Peyer's patch (tissue), 4 donors: ENCODE results near the gene COPS2. TPM values are rescaled to one million over a fixed set of nuclear protein-coding genes. Genes with fewer than 3 reads are reported as not detected.

Source experiments
- DNase-seq, 3 donors: peaks; one replicate each; pipeline ENCODE4 v3.0.0-alpha.2; 2017 to 2019
- H3K27ac ChIP-seq, 4 donors: fragments of 200-600 bp; sonication (generic); one replicate each; pipeline ENCODE4 v1.5.1; 2016 to 2019
- H3K27me3 ChIP-seq, 2 donors: fragments of 200-600 bp; sonication (generic); one replicate each; pipeline ENCODE4 v1.5.1; 2019
- H3K36me3 ChIP-seq, 3 donors: fragments of 200-600 bp; sonication (generic); one replicate each; pipeline ENCODE4 v1.5.1; 2016 to 2019
- H3K4me1 ChIP-seq, 4 donors: fragments of 200-600 bp; sonication (generic); one replicate each; pipeline ENCODE4 v1.5.1; 2016 to 2019
- H3K4me3 ChIP-seq, 4 donors: fragments of 200-600 bp; sonication (generic); 1 replicate in 3 of 4; 2 replicates in 1 of 4; pipeline ENCODE4 v1.5.1; 2016 to 2019; ENCODE audit warnings: mild to moderate bottlenecking in 1 of 4
- H3K9me3 ChIP-seq, 4 donors: fragments of 200-600 bp; sonication (generic); one replicate each; pipeline ENCODE4 v1.5.1; 2016 to 2019; ENCODE audit warnings: mild to moderate bottlenecking in 1 of 4
- CTCF ChIP-seq, 6 experiments: fragments of 450-650 bp in 4 of 6; fragments of 200-600 bp in 2 of 6; sonication (generic) in 1 of 6; IDR thresholded peaks; one replicate each; pipeline ENCODE4 v1.5.1; 2017 to 2019; ENCODE audit warnings: antibody characterized with exemption in 6 of 6, mild to moderate bottlenecking in 3 of 6, moderate library complexity in 1 of 6
- POLR2A ChIP-seq, 2 donors: fragments of 450-650 bp; IDR thresholded peaks; one replicate each; pipeline ENCODE4 v1.5.1; 2017; ENCODE audit warnings: antibody characterized with exemption in 2 of 2, mild to moderate bottlenecking in 2 of 2, moderate library complexity in 2 of 2
- total RNA-seq, 4 donors: library from RNA; depleted of rRNA; stranded (reverse); fragments of >200 nt; gene quantifications; one replicate each; pipeline ENCODE4 v1.1.0, GENCODE V29; 2016

COPS2 gene
- 10 to 100 TPM; 31.5 to 50.6 (median 39.0) TPM for total RNA-seq

GRCh38 chr15:49155110-49155833 is at the start of gene COPS2:
Gene COPS2, minus strand, starts transcription at chr15:49155599. Its CDS starts 21 bp downstream, at chr15:49155578.
- TF ChIP-seq POLR2A (IDR thresholded peaks at IDR 0.05): peak in 1 of 2 donors; percentile 65
- peak in 1 of 6 experiments; percentile 2 for TF ChIP-seq CTCF (IDR thresholded peaks at IDR 0.05)
- no peaks in the 10 kb centered on the region for H3K9me3 ChIP-seq
- peak within 1 kb of the TSS; percentile 82 to 89 (median 86) for H3K27ac ChIP-seq
- peak; percentile 90 to 97 (median 91) for DNase-seq
- no peaks in the 10 kb centered on the region for H3K36me3 ChIP-seq
- peaks cover 0 to 32% (median 0%) of the 10 kb centered on the region in 4 donors for H3K4me1 ChIP-seq
- H3K4me3 ChIP-seq: peak within 1 kb of the TSS; percentile 83 to 93 (median 88)
- H3K27me3 ChIP-seq: no peaks in the 10 kb centered on the region

GRCh38 chr15:49200347-49200746 is 44.9 kb upstream of the COPS2 start:
- no peaks in the 10 kb centered on the region for H3K9me3 ChIP-seq
- H3K4me3 ChIP-seq: no peak overlapping the region
- DNase-seq: no peak
- peaks cover 0 to 11% (median 0%) of the 10 kb centered on the region in 3 donors for H3K36me3 ChIP-seq
- TF ChIP-seq CTCF (IDR thresholded peaks at IDR 0.05) (no peak), POLR2A (IDR thresholded peaks at IDR 0.05) (no peak)
- H3K27ac ChIP-seq: no peak overlapping the region
- no peaks in the 10 kb centered on the region for H3K27me3 ChIP-seq
- no peaks in the 10 kb centered on the region for H3K4me1 ChIP-seq

- no peaks in the 10 kb centered on the region for H3K27me3 ChIP-seq
- H3K27ac ChIP-seq: no peak overlapping the region
- no peaks in the 10 kb centered on the region for H3K9me3 ChIP-seq
- H3K36me3 ChIP-seq: peaks cover 0 to 11% (median 0%) of the 10 kb centered on the region in 3 donors
- no peak for DNase-seq
- H3K4me1 ChIP-seq: no peaks in the 10 kb centered on the region
- TF ChIP-seq POLR2A (IDR thresholded peaks at IDR 0.05) (no peak), CTCF (IDR thresholded peaks at IDR 0.05) (no peak)
- H3K4me3 ChIP-seq: no peak overlapping the region
These were observed 44.3 kb upstream of the COPS2 start for GRCh38 chr15:49199666-49200065.

GRCh38 chr15:49196856-49197255 is 41.5 kb upstream of the COPS2 start:
- H3K27me3 ChIP-seq: no peaks in the 10 kb centered on the region
- DNase-seq: no peak
- TF ChIP-seq CTCF (IDR thresholded peaks at IDR 0.05) (no peak), POLR2A (IDR thresholded peaks at IDR 0.05) (no peak)
- peaks cover 0 to 6% (median 0%) of the 10 kb centered on the region in 3 donors for H3K36me3 ChIP-seq
- H3K4me3 ChIP-seq: no peak overlapping the region
- H3K9me3 ChIP-seq: no peaks in the 10 kb centered on the region
- no peak overlapping the region for H3K27ac ChIP-seq
- H3K4me1 ChIP-seq: no peaks in the 10 kb centered on the region

- TF ChIP-seq POLR2A (IDR thresholded peaks at IDR 0.05) (no peak), CTCF (IDR thresholded peaks at IDR 0.05) (no peak)
- no peak for DNase-seq
- Histone ChIP-seq H3K27me3 (no peaks in the 10 kb centered on the region), H3K9me3 (no peaks in the 10 kb centered on the region), H3K4me3 (no peak overlapping the region), H3K4me1 (no peaks in the 10 kb centered on the region), H3K36me3 (no peaks in the 10 kb centered on the region), H3K27ac (no peak overlapping the region)
These were observed 36.5 kb upstream of the COPS2 start for GRCh38 chr15:49191892-49192291.
